GM13977 (cell line): ENCODE results near the gene C3.

Source experiments
- DNase-seq: peaks from one replicate; pipeline ENCODE4 v3.0.0; 2012; ENCODE audit warnings: low spot score
- CTCF ChIP-seq: IDR thresholded peaks from 2 replicates; pipeline ENCODE4 v1.5.1; 2012; ENCODE audit warnings: mild to moderate bottlenecking, control low read depth; ENCODE audit not compliant: insufficient read depth; ENCODE audit errors: extremely low read depth, missing control alignments
- in situ Hi-C: fragments of 300-500 bp; cut with MboI; formaldehyde crosslinking; loops from one replicate; pipeline ENCODE4 v1.12.0; 2022; ENCODE audit warnings: low sequenced_read_pairs, low pct_unique_long_range_greater_than_20kb, mixed read lengths, inconsistent platforms; ENCODE audit not compliant: unreplicated experiment

The C3 gene

DNA sequence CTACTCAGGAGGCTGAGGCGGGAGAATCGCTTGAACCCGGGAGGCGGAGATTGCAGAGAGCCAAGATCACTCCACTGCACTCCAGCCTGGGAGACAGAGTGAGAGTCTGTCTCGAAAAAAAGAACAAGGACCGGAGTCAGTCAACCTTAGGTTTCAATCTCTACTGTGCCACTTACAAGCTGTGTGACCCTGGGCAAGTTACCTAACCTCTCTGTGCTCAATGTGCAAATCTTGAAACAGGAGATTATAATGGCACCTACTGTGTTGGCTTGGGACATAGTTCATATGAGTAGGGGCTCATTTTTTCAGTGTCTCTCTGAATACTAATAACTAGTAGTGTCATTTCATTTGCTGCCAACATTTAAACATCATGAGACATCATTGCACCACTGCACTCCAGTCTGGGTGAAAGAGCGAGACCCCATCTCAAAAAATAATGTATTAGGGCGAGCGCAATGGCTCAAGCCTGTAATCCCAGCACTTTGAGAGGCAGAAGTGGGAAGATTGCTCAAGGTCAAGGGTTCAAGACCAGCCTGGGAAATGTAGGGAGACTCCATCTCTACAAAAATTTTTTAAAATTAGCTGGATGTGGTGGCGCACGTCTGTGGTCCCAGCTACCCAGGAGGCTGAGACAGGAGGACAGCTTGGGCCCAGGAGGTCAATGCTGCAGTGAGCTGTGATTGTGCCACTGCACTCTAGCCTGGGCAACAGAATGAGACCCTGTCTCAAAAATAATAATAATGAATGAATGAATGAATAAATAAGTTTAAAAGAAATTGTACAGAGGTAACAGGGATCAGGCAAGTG lies 5.5 kb downstream of the C3 start:
- DNase-seq, result no peak
- in situ Hi-C loops, result no loop called here
- no peak for TF ChIP-seq CTCF

- no peak for DNase-seq
- TF ChIP-seq CTCF, result no peak
- in situ Hi-C loops, result no loop called here
Measured at GRCh38 chr19:6713773-6714692, 6.4 kb downstream of the C3 start.

- no peak for TF ChIP-seq CTCF
- in situ Hi-C loops, result no loop called here
Measured at GRCh38 chr19:6712692-6713670, 7.5 kb downstream of the C3 start.

DNA sequence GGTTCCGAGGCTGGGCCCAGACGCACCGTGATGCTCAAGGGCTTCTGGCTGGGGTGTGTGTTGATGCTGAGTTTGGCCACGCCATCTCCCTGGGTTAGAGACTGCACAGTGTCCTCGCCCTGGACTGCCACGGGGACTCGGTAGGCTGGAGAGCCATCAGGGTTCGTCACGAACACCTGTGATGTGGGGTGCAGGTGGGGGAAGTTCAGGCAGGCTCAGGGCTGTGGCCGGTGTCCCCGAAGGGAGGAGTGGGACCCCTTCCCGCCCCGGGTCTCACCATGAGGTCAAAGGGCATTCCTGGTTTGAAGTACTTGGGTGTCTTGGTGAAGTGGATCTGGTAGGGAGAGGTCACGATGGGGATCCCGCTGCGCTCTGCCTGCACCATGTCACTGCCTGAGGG lies 8.2 kb downstream of the C3 start:
- no peak for DNase-seq
- TF ChIP-seq CTCF, result no peak
- in situ Hi-C loops, result no loop called here

More at GRCh38 chr19:6712692-6713670, 7.5 kb downstream of the C3 start:
- no peak for DNase-seq

DNA sequence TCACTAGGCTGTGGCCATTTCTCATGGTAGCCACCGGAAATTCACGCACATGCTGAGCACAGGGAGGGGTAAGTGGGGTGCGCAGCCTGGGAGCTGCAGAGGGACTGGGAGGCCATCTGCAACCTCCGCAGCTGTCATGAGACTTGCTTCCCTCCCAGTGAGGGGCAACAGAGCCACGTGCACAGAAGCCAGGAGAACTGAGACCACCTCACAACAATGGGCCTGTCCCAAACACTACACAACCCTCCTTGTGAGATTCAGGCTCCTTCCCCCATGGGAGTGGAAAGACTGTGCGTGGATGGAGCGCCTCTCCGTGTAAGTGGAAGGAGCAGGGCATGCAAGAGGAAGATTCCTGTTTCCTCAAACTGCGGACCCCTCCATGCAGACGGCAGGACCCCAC lies 8.8 kb downstream of the C3 start:
- in situ Hi-C loops, result no loop called here
- no peak for TF ChIP-seq CTCF
- DNase-seq, result no peak

- in situ Hi-C loops, result no loop called here
- TF ChIP-seq CTCF, result no peak
- DNase-seq, result peak; percentile 23
Measured at GRCh38 chr19:6711078-6711361, 9.4 kb downstream of the C3 start.
